Esophagus squamous epithelium (tissue), 5 donors: Measurements from ENCODE around the gene NOCT. TPM values are rescaled to one million over a fixed set of nuclear protein-coding genes. Genes with fewer than 3 reads are reported as not detected.

Source experiments
- DNase-seq: peaks from one replicate; lab custom pipeline; 2025; lab: John Stamatoyannopoulos, UW
- H3K27ac ChIP-seq, 4 donors: fragments of 200-600 bp; sonication (generic); one replicate each; pipeline ENCODE4 v1.5.1; 2016 to 2019; ENCODE audit warnings: mild to moderate bottlenecking in 1 of 4
- H3K27me3 ChIP-seq, 4 donors: fragments of 200-600 bp; sonication (generic); 1 replicate in 3 of 4; 2 replicates in 1 of 4; pipeline versions ENCODE4 v1.5.1 to v1.6.0; 2017 to 2021; ENCODE audit warnings: antibody characterized with exemption in 1 of 4
- H3K36me3 ChIP-seq, 3 donors: fragments of 200-600 bp; sonication (generic); one replicate each; pipeline ENCODE4 v1.5.1; 2016 to 2019
- H3K4me1 ChIP-seq, 3 donors: fragments of 200-600 bp; sonication (generic); one replicate each; pipeline ENCODE4 v1.5.1; 2017 to 2019
- H3K4me3 ChIP-seq, 4 donors: fragments of 200-600 bp; sonication (generic); 1 replicate in 3 of 4; 2 replicates in 1 of 4; pipeline ENCODE4 v1.5.1; 2016 to 2019; ENCODE audit warnings: mild to moderate bottlenecking in 2 of 4, moderate library complexity in 1 of 4
- H3K9me3 ChIP-seq, 3 donors: fragments of 200-600 bp; sonication (generic); one replicate each; pipeline ENCODE4 v1.5.1; 2016 to 2019
- CTCF ChIP-seq, 6 experiments: fragments of 450-650 bp in 4 of 6; fragments of 200-600 bp in 2 of 6; sonication (generic) in 2 of 6; IDR thresholded peaks; one replicate each; pipeline ENCODE4 v1.5.1; 2016 to 2019; ENCODE audit warnings: antibody characterized with exemption in 6 of 6, mild to moderate bottlenecking in 4 of 6, moderate library complexity in 4 of 6
- POLR2A ChIP-seq, 4 donors: fragments of 450-650 bp; IDR thresholded peaks; one replicate each; pipeline ENCODE4 v1.6.1; 2017; ENCODE audit warnings: antibody characterized with exemption in 4 of 4, mild to moderate bottlenecking in 4 of 4, moderate library complexity in 3 of 4
- WGBS, 2 donors: methylation state at CpG; one replicate each; pipeline ENCODE4 v1.1.5; 2018; 5-methylcytosine and 5-hydroxymethylcytosine counted together
- intact Hi-C: fragments of 100-400 bp; cut with DNase I; formaldehyde crosslinking; loops from one replicate; pipeline ENCODE4 v1.15.0; 2022
- total RNA-seq, 4 donors: library from RNA; depleted of rRNA; stranded (reverse); fragments of >200 nt; gene quantifications; one replicate each; pipeline ENCODE4 v1.1.0, GENCODE V29; 2016
- donor health status: DM: yes; HTN: yes; CAD: no.

The NOCT gene
- total RNA-seq, 4 donors from 2014 or later, result 4.4 to 19.0 (median 6.9) TPM

- WGBS, 2 donors, result 39 to 49% methylated on average over 12 to 14 of the region's 14 CpGs
Observed at GRCh38 chr4:139030614-139031235, 15.1 kb downstream of the NOCT start.

GRCh38 chr4:139035650-139036049 lies 20.1 kb downstream of the NOCT start:
- peaks cover 0 to 15% (median 3%) of the 10 kb centered on the region in 3 donors for H3K4me1 ChIP-seq
- no peak for DNase-seq
- H3K4me3 ChIP-seq, result no peak overlapping the region
- TF ChIP-seq CTCF (IDR thresholded peaks at IDR 0.05), result no peak
- TF ChIP-seq POLR2A (IDR thresholded peaks at IDR 0.05), result no peak
- H3K36me3 ChIP-seq, result peaks cover 0 to 20% (median 4%) of the 10 kb centered on the region in 3 donors
- 84 to 86% methylated on average over 5 of the region's 5 CpGs for WGBS, 2 donors
- H3K27me3 ChIP-seq, result no peaks in the 10 kb centered on the region
- H3K9me3 ChIP-seq, result no peaks in the 10 kb centered on the region
- intact Hi-C loops, result loop anchor here (10.0 kb wide), 2 partner anchors 49 to 269 kb away; partner anchors contain the start of genes NAA15 and NDUFC1
- H3K27ac ChIP-seq, result no peak overlapping the region

More at GRCh38 chr4:139030614-139031235, 15.1 kb downstream of the NOCT start:
- Histone ChIP-seq H3K36me3 (peaks cover 0 to 10% (median 0%) of the 10 kb centered on the region in 3 donors), H3K4me1 (peaks cover 0 to 25% (median 3%) of the 10 kb centered on the region in 3 donors), H3K27me3 (no peaks in the 10 kb centered on the region), H3K4me3 (no peak overlapping the region), H3K27ac (no peak overlapping the region), H3K9me3 (no peaks in the 10 kb centered on the region)
- DNase-seq, result no peak
- intact Hi-C loops, result loop anchor here (10.0 kb wide), 2 partner anchors 54 to 274 kb away; partner anchors contain the start of genes NAA15 and NDUFC1
- TF ChIP-seq CTCF (IDR thresholded peaks at IDR 0.05), result peak; percentile 60 to 86 (median 80)
- TF ChIP-seq POLR2A (IDR thresholded peaks at IDR 0.05), result no peak

GRCh38 chr4:139036885-139037284 lies 21.3 kb downstream of the NOCT start:
- Histone ChIP-seq H3K27ac (no peak overlapping the region), H3K27me3 (no peaks in the 10 kb centered on the region), H3K4me1 (peaks cover 0 to 9% (median 0%) of the 10 kb centered on the region in 3 donors), H3K4me3 (no peak overlapping the region), H3K9me3 (no peaks in the 10 kb centered on the region), H3K36me3 (peaks cover 0 to 21% (median 4%) of the 10 kb centered on the region in 3 donors)
- no peak for DNase-seq
- intact Hi-C loops, result loop anchor here (10.0 kb wide), 2 partner anchors 48 to 268 kb away; partner anchors contain the start of genes NAA15 and NDUFC1
- no peak for TF ChIP-seq CTCF (IDR thresholded peaks at IDR 0.05)
- no peak for TF ChIP-seq POLR2A (IDR thresholded peaks at IDR 0.05)
- WGBS, 2 donors, result 73 to 80% methylated on average over 2 of the region's 2 CpGs

GRCh38 chr4:139038874-139039443 lies 23.4 kb downstream of the NOCT start:
- TF ChIP-seq CTCF (IDR thresholded peaks at IDR 0.05) (no peak), POLR2A (IDR thresholded peaks at IDR 0.05) (no peak)
- intact Hi-C loops, result loop anchor here (10.0 kb wide), 2 partner anchors 46 to 266 kb away; partner anchors contain the start of genes NAA15 and NDUFC1
- Histone ChIP-seq H3K4me1 (peaks cover 0 to 10% (median 2%) of the 10 kb centered on the region in 3 donors), H3K27ac (no peak overlapping the region), H3K9me3 (no peaks in the 10 kb centered on the region), H3K27me3 (no peaks in the 10 kb centered on the region), H3K36me3 (peaks cover 0 to 33% (median 4%) of the 10 kb centered on the region in 3 donors), H3K4me3 (no peak overlapping the region)
- no peak for DNase-seq
- 71 to 83% methylated on average over 1 of the region's 1 CpG for WGBS, 2 donors

GRCh38 chr4:139042981-139043460 lies 27.4 kb downstream of the NOCT start:
- H3K27me3 ChIP-seq, result no peaks in the 10 kb centered on the region
- intact Hi-C loops, result no loop called here
- peak overlapping the region in 1 of 4 donors; percentile 60 for H3K27ac ChIP-seq
- TF ChIP-seq CTCF (IDR thresholded peaks at IDR 0.05), result no peak
- no peak for TF ChIP-seq POLR2A (IDR thresholded peaks at IDR 0.05)
- peaks cover 0 to 6% (median 2%) of the 10 kb centered on the region in 3 donors for H3K4me1 ChIP-seq
- DNase-seq, result no peak
- H3K4me3 ChIP-seq, result peak overlapping the region in 1 of 4 donors; percentile 6
- peaks cover 0 to 64% (median 5%) of the 10 kb centered on the region in 3 donors for H3K36me3 ChIP-seq
- H3K9me3 ChIP-seq, result no peaks in the 10 kb centered on the region
- 68 to 91% methylated on average over 5 to 6 of the region's 10 CpGs for WGBS, 2 donors
